GM12892 (cell line): ENCODE data around the gene KLK4.

Experiments
- POLR2A ChIP-seq: IDR thresholded peaks from 2 replicates; pipeline ENCODE4 v1.6.1; 2011; ENCODE audit warnings: low read depth, low read length, control low read depth
- POLR2AphosphoS5 ChIP-seq: IDR thresholded peaks from 2 replicates; pipeline ENCODE4 v1.6.1; 2011; ENCODE audit warnings: low read depth, low read length, control low read depth
- TAF1 ChIP-seq: IDR thresholded peaks from 2 replicates; pipeline ENCODE4 v1.6.1; 2011; ENCODE audit warnings: low read depth, mild to moderate bottlenecking, control low read depth, low read length, borderline replicate concordance

DNA sequence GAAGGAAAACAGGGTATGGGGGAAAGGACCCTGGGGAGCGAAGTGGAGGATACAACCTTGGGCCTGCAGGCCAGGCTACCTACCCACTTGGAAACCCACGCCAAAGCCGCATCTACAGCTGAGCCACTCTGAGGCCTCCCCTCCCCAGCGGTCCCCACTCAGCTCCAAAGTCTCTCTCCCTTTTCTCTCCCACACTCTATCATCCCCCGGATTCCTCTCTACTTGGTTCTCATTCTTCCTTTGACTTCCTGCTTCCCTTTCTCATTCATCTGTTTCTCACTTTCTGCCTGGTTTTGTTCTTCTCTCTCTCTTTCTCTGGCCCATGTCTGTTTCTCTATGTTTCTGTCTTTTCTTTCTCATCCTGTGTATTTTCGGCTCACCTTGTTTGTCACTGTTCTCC lies 53.8 kb downstream of the KLK4 start:
- TF ChIP-seq TAF1 (no peak), POLR2AphosphoS5 (no peak), POLR2A (no peak)
